Mammary epithelial cell (primary cell): ENCODE measurements around the gene MS4A7.

Source experiments
- CTCF ChIP-seq, 2 donors: IDR thresholded peaks in 1 of 2; conservative IDR thresholded peaks in 1 of 2; 2 replicates each; pipeline ENCODE4 v1.5.1; 2011 to 2012; ENCODE audit warnings: inconsistent platforms in 2 of 2, low read length in 2 of 2, mild to moderate bottlenecking in 2 of 2, control low read depth in 1 of 2, low read depth in 1 of 2; ENCODE audit not compliant: insufficient read depth in 1 of 2; ENCODE audit errors: extremely low read depth in 1 of 2
- EZH2 ChIP-seq: IDR thresholded peaks from 2 replicates; pipeline ENCODE4 v1.6.1; 2012; ENCODE audit warnings: low read length, inconsistent platforms, borderline replicate concordance

DNA sequence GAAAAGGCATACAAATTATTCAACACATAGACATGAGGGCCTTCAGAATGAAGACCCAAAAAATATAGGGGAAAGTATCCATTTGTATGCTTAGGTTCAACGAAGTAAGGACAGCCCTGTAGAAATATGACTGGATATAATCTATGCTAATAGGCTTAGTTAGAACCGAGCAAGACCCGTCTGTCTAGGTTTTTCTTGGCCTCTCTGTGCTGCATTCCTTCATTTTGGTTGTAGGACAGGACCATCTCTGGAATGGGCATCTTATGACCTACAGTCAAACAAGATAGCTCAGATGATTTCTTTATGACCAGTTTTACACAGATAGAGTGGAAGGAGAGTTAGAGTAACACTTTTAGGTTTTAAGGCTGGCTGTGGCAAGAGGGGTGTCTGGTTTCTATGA, 5.6 kb upstream of the MS4A7 start:
- no peak for TF ChIP-seq CTCF (conservative IDR thresholded peaks at IDR 0.05 in 1 of 2, IDR thresholded peaks at IDR 0.05 in 1 of 2; ENCODE audit: extremely low read depth in 1 of 2, insufficient read depth in 1 of 2, low read depth in 1 of 2, low read length in 2 of 2)
- no peak for TF ChIP-seq EZH2
